Measurements from ENCODE around the gene MAP4K1.
A peak's percentile ranks its signal among the peaks of the same experiment; 100 is the strongest.

The MAP4K1 gene

GRCh38 chr19:38647966-38648768 lies 30.4 kb upstream of the MAP4K1 start (continued):
- no peak for TF ChIP-seq PRDM6 (tag by site-specific recombination; IDR thresholded peaks at IDR 0.05)
- peak; percentile 63; the same call in 1 of the 2 replicates for TF ChIP-seq IKZF3 (tag by site-specific recombination; IDR thresholded peaks at IDR 0.05)
- no peak for TF ChIP-seq ZNF670 (tag by site-specific recombination; IDR thresholded peaks at IDR 0.05; ENCODE audit: low read depth)
- no peak for TF ChIP-seq ZNF558 (tag by site-specific recombination; IDR thresholded peaks at IDR 0.05)
- TF ChIP-seq YY1 (tag by site-specific recombination; IDR thresholded peaks at IDR 0.05), result no peak
- TF ChIP-seq SP7 (tag by site-specific recombination; IDR thresholded peaks at IDR 0.05), result no peak; the same call in none of the 2 replicates
- peak; percentile 35; the same call in 1 of the 2 replicates for TF ChIP-seq ZNF623 (tag by site-specific recombination; IDR thresholded peaks at IDR 0.05)
- no peak for TF ChIP-seq HOXC10 (CRISPR knock-in tag; IDR thresholded peaks at IDR 0.05)
- TF ChIP-seq BCL11B (tag by site-specific recombination; IDR thresholded peaks at IDR 0.05; ENCODE audit: low read depth), result 0 out of 2 replicates have a peak, but pooled peaks have one; percentile 12
- no peak for TF ChIP-seq ZNF777 (tag by site-specific recombination; IDR thresholded peaks at IDR 0.05; ENCODE audit: borderline replicate concordance)
- TF ChIP-seq, protein P1, sequence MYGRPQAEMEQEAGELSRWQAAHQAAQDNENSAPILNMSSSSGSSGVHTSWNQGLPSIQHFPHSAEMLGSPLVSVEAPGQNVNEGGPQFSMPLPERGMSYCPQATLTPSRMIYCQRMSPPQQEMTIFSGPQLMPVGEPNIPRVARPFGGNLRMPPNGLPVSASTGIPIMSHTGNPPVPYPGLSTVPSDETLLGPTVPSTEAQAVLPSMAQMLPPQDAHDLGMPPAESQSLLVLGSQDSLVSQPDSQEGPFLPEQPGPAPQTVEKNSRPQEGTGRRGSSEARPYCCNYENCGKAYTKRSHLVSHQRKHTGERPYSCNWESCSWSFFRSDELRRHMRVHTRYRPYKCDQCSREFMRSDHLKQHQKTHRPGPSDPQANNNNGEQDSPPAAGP (tag by site-specific recombination; IDR thresholded peaks at IDR 0.05), result no peak
- TF ChIP-seq ZNF776 (tag by site-specific recombination; IDR thresholded peaks at IDR 0.05; ENCODE audit: borderline replicate concordance), result no peak
- TF ChIP-seq SCRT1 (tag by site-specific recombination; IDR thresholded peaks at IDR 0.05; ENCODE audit: borderline replicate concordance), result no peak
- TF ChIP-seq ZBTB7A (tag by site-specific recombination; IDR thresholded peaks at IDR 0.05; ENCODE audit: low read depth), result peak; percentile 48
- TF ChIP-seq MZF1 (tag by site-specific recombination; IDR thresholded peaks at IDR 0.05; ENCODE audit: borderline replicate concordance), result no peak; the same call in 1 of the 2 replicates
- no peak for TF ChIP-seq ZNF274 (IDR thresholded peaks at IDR 0.05; ENCODE audit: low read length)
- TF ChIP-seq ZNF274 (tag by site-specific recombination; IDR thresholded peaks at IDR 0.05; ENCODE audit: borderline replicate concordance), result 0 out of 2 replicates have a peak, but pooled peaks have one; percentile 33
- TF ChIP-seq ZNF596 (tag by site-specific recombination; IDR thresholded peaks at IDR 0.05), result no peak
- no peak for TF ChIP-seq SETDB1 (IDR thresholded peaks at IDR 0.05; ENCODE audit: insufficient read length, low read length)
- no peak for TF ChIP-seq ZNF571 (tag by site-specific recombination; IDR thresholded peaks at IDR 0.05)
- TF ChIP-seq AEBP2 (tag by site-specific recombination; IDR thresholded peaks at IDR 0.05; ENCODE audit: borderline replicate concordance), result no peak
- no peak for TF ChIP-seq ZNF114 (tag by site-specific recombination; IDR thresholded peaks at IDR 0.05)
- TF ChIP-seq ZNF645 (tag by site-specific recombination; IDR thresholded peaks at IDR 0.05), result 0 out of 2 replicates have a peak, but pooled peaks have one; percentile 16
- TF ChIP-seq, protein P2, sequence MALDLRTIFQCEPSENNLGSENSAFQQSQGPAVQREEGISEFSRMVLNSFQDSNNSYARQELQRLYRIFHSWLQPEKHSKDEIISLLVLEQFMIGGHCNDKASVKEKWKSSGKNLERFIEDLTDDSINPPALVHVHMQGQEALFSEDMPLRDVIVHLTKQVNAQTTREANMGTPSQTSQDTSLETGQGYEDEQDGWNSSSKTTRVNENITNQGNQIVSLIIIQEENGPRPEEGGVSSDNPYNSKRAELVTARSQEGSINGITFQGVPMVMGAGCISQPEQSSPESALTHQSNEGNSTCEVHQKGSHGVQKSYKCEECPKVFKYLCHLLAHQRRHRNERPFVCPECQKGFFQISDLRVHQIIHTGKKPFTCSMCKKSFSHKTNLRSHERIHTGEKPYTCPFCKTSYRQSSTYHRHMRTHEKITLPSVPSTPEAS (tag by site-specific recombination; IDR thresholded peaks at IDR 0.05), result no peak
- peak; percentile 53 for TF ChIP-seq ZNF335 (tag by site-specific recombination; conservative IDR thresholded peaks at IDR 0.05)
- no peak for TF ChIP-seq ZNF473 (tag by site-specific recombination; IDR thresholded peaks at IDR 0.05)
- no peak for TF ChIP-seq ZNF837 (tag by site-specific recombination; IDR thresholded peaks at IDR 0.05)
- no peak for TF ChIP-seq ZNF146 (tag by site-specific recombination; IDR thresholded peaks at IDR 0.05)
- TF ChIP-seq ZNF555 (tag by site-specific recombination; conservative IDR thresholded peaks at IDR 0.05), result no peak
- no peak for TF ChIP-seq ZNF175 (tag by site-specific recombination; IDR thresholded peaks at IDR 0.05)
- no peak for TF ChIP-seq GLI2 (tag by site-specific recombination; IDR thresholded peaks at IDR 0.05; ENCODE audit: borderline replicate concordance, low read depth)
- TF ChIP-seq ZNF658 (tag by site-specific recombination; IDR thresholded peaks at IDR 0.05), result no peak
- TF ChIP-seq ZNF514 (tag by site-specific recombination; IDR thresholded peaks at IDR 0.05), result no peak
- TF ChIP-seq SALL2 (tag by site-specific recombination; IDR thresholded peaks at IDR 0.05; ENCODE audit: borderline replicate concordance), result no peak; the same call in 1 of the 2 replicates
- TF ChIP-seq MEIS1 (CRISPR knock-in tag; IDR thresholded peaks at IDR 0.05; ENCODE audit: borderline replicate concordance), result no peak
